Panc1 (cell line): ENCODE measurements around the gene GLIS1. TPM values are rescaled to one million over a fixed set of nuclear protein-coding genes. Genes with fewer than 3 reads are reported as not detected.

Experiments
- ATAC-seq: fragments of 200-7000 bp; cut with Tn5 transposase; 2 replicates; pipeline ENCODE4 v1.9.1; 2020; ENCODE audit warnings: mild to moderate bottlenecking, moderate library complexity
- BruUV-seq: library from RNA; stranded (reverse); fragments of 400-500 nt; replicated peaks from 2 replicates; lab custom pipeline; 2021; lab: Mats Ljungman, UMichigan
- CTCF ChIA-PET: fragments of 300-600 bp; sonication (Branson Sonifier 250); formaldehyde crosslinking; loops from one replicate; lab custom pipeline; 2022; ENCODE audit warnings: antibody characterized with exemption; lab: Charles Lee
- POLR2A ChIA-PET: fragments of 300-600 bp; sonication (Branson Sonifier 250); formaldehyde crosslinking; loops from one replicate; lab custom pipeline; 2022; ENCODE audit warnings: antibody characterized with exemption; lab: Charles Lee
- DNase-seq: peaks from one replicate; pipeline ENCODE4 v3.0.0-alpha.2; 2010; ENCODE audit warnings: low read depth, low spot score
- H3K27ac ChIP-seq: 2 replicates; pipeline ENCODE4 v1.5.1; 2011; ENCODE audit warnings: mild to moderate bottlenecking, low read length, inconsistent platforms
- H3K27me3 ChIP-seq: fragments of 200-500 bp; sonication (Bioruptor generic); 2 replicates; pipeline ENCODE4 v1.6.0; 2014; ENCODE audit warnings: low read length, inconsistent platforms; ENCODE audit not compliant: control insufficient read depth, insufficient read depth
- H3K36me3 ChIP-seq: fragments of 200-500 bp; sonication (Bioruptor generic); 2 replicates; pipeline ENCODE4 v1.5.1; 2014; ENCODE audit warnings: inconsistent platforms, mild to moderate bottlenecking, low read length, moderate library complexity; ENCODE audit not compliant: control insufficient read depth, insufficient read depth
- H3K4me1 ChIP-seq: 2 replicates; pipeline ENCODE4 v1.5.1; 2011; ENCODE audit warnings: inconsistent platforms, mild to moderate bottlenecking, low read length, moderate library complexity; ENCODE audit not compliant: control insufficient read depth, insufficient read depth
- H3K4me3 ChIP-seq, 2 experiments: 2 replicates each; pipeline ENCODE4 v1.5.1; 2011 to 2012; ENCODE audit warnings: low read depth in 2 of 2, low read length in 2 of 2, mild to moderate bottlenecking in 2 of 2, inconsistent platforms in 1 of 2, moderate library complexity in 1 of 2
- H3K9me3 ChIP-seq: fragments of 200-500 bp; sonication (Bioruptor generic); 2 replicates; pipeline ENCODE4 v1.5.1; 2014; ENCODE audit warnings: low read depth, mild to moderate bottlenecking, inconsistent platforms, low read length, moderate library complexity; ENCODE audit not compliant: control insufficient read depth, insufficient read depth
- POLR2AphosphoS5 ChIP-seq: IDR thresholded peaks from 2 replicates; pipeline ENCODE4 v1.6.1; 2012; ENCODE audit warnings: mild to moderate bottlenecking, low read depth, low read length, moderate library complexity
- SIN3A ChIP-seq: IDR thresholded peaks from 2 replicates; pipeline ENCODE4 v1.6.1; 2012; ENCODE audit warnings: low read depth, mild to moderate bottlenecking, low read length, moderate library complexity, borderline replicate concordance; ENCODE audit not compliant: insufficient read depth
- TCF7L2 ChIP-seq: IDR thresholded peaks from 2 replicates; pipeline ENCODE4 v1.6.1; 2011; ENCODE audit warnings: mild to moderate bottlenecking, low read depth, low read length, inconsistent platforms
- in situ Hi-C: cut with HindIII; loops from 2 replicates; pipeline ENCODE4 v1.10.0; 2016; ENCODE audit warnings: low sequenced_read_pairs, low pct_unique_long_range_greater_than_20kb
- intact Hi-C: fragments of 100-400 bp; cut with micrococcal nuclease; formaldehyde crosslinking; loops from one replicate; pipeline ENCODE4 v1.10.0; 2022; ENCODE audit not compliant: unreplicated experiment
- total RNA-seq: library from RNA; stranded (reverse); gene quantifications from one replicate; pipeline ENCODE4 v1.2.1, GENCODE V29; 2021; ENCODE audit not compliant: unreplicated experiment
- TF ChIP-seq, protein P1 (sequence below): fragments of 450-650 bp; IDR thresholded peaks from 2 replicates; pipeline ENCODE4 v1.5.1; 2017; ENCODE audit warnings: mild to moderate bottlenecking
- TF ChIP-seq, protein P2 (sequence below), 2 experiments: IDR thresholded peaks; 2 replicates each; pipeline ENCODE4 v1.6.1; 2011 to 2012; ENCODE audit warnings: low read depth in 2 of 2, control low read depth in 1 of 2, low read length in 1 of 2, mild to moderate bottlenecking in 1 of 2, moderate library complexity in 1 of 2; ENCODE audit not compliant: insufficient read depth in 1 of 2

The GLIS1 gene
- total RNA-seq, 1 experiment from 2014 or later: 0.28 TPM

DNA sequence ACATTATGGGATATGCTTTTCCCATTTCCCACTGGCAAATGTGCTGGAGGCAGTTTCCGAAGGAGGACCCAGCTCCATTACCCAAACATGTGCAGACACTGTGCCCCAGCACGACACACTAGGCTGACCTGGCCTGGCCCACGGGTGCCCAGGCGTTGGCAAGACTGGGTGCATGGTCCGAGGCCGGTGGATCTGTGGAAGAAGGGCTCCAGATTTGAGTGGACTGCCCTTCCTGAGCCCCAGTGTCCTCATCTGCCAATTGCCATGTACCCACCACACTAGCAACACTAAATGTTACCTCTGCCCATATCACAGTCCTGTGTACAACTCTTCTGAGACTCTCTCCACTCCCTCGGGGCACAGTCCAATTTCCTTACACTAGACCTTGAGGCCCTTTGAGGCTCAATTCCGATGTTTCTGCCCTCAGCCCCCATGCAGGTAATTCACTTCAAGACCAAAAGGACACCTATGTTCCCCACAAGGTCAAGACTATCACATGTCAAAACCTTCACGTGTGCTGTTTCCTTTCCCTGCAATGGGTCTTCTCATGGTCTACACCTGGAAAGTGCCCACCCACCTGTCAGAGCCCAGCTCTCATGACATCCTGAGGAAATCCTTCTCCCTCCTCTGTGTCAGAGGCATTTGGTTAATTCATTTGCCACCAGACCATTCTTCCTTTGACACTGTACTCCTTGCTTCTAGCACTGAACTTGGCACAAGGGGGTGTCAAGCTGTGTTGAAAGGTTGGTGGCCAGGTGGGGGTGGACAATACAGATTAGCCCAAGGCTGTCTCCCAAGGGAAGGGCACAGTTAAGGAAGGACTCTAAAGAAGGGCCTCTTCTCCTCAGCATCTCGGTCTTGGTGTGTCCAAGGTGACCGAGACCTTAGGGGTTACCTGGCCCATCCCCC is 154.8 kb downstream of the GLIS1 start:
- no peaks in the 10 kb centered on the region for H3K36me3 ChIP-seq
- no peaks in the 10 kb centered on the region for H3K9me3 ChIP-seq
- ATAC-seq (no peak), DNase-seq (no peak)
- no peaks in the 10 kb centered on the region for H3K4me1 ChIP-seq
- H3K27me3 ChIP-seq: no peaks in the 10 kb centered on the region; the same call in none of the 2 replicates
- H3K27ac ChIP-seq: no peak overlapping the region
- no peak for TF ChIP-seq SIN3A
- TF ChIP-seq, protein P1, sequence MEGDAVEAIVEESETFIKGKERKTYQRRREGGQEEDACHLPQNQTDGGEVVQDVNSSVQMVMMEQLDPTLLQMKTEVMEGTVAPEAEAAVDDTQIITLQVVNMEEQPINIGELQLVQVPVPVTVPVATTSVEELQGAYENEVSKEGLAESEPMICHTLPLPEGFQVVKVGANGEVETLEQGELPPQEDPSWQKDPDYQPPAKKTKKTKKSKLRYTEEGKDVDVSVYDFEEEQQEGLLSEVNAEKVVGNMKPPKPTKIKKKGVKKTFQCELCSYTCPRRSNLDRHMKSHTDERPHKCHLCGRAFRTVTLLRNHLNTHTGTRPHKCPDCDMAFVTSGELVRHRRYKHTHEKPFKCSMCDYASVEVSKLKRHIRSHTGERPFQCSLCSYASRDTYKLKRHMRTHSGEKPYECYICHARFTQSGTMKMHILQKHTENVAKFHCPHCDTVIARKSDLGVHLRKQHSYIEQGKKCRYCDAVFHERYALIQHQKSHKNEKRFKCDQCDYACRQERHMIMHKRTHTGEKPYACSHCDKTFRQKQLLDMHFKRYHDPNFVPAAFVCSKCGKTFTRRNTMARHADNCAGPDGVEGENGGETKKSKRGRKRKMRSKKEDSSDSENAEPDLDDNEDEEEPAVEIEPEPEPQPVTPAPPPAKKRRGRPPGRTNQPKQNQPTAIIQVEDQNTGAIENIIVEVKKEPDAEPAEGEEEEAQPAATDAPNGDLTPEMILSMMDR: no peak
- TF ChIP-seq, protein P2, sequence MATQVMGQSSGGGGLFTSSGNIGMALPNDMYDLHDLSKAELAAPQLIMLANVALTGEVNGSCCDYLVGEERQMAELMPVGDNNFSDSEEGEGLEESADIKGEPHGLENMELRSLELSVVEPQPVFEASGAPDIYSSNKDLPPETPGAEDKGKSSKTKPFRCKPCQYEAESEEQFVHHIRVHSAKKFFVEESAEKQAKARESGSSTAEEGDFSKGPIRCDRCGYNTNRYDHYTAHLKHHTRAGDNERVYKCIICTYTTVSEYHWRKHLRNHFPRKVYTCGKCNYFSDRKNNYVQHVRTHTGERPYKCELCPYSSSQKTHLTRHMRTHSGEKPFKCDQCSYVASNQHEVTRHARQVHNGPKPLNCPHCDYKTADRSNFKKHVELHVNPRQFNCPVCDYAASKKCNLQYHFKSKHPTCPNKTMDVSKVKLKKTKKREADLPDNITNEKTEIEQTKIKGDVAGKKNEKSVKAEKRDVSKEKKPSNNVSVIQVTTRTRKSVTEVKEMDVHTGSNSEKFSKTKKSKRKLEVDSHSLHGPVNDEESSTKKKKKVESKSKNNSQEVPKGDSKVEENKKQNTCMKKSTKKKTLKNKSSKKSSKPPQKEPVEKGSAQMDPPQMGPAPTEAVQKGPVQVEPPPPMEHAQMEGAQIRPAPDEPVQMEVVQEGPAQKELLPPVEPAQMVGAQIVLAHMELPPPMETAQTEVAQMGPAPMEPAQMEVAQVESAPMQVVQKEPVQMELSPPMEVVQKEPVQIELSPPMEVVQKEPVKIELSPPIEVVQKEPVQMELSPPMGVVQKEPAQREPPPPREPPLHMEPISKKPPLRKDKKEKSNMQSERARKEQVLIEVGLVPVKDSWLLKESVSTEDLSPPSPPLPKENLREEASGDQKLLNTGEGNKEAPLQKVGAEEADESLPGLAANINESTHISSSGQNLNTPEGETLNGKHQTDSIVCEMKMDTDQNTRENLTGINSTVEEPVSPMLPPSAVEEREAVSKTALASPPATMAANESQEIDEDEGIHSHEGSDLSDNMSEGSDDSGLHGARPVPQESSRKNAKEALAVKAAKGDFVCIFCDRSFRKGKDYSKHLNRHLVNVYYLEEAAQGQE (IDR thresholded peaks at IDR 0.05; ENCODE audit: insufficient read depth in 1 of 2, low read depth in 2 of 2, low read length in 1 of 2): no peak
- TF ChIP-seq POLR2AphosphoS5: no peak
- TF ChIP-seq TCF7L2: no peak
- intact Hi-C loops (no loop called here), in situ Hi-C loops (no loop called here)
- CTCF ChIA-PET: interaction anchor here (0.6 kb wide), 1 partner anchor 131 kb away, joined by 3 read pairs; no protein-coding TSS in a partner anchor
- no TSS peak for BruUV-seq
- no peak overlapping the region for H3K4me3 ChIP-seq
- POLR2A ChIA-PET: no interaction called here

GRCh38 chr1:53583021-53583867 is 155.7 kb downstream of the GLIS1 start:
- DNase-seq (no peak), ATAC-seq (no peak)
- BruUV-seq: no TSS peak
- no peaks in the 10 kb centered on the region; the same call in 1 of the 2 replicates for H3K27me3 ChIP-seq
- H3K27ac ChIP-seq: no peak overlapping the region
- H3K4me3 ChIP-seq: no peak overlapping the region
- H3K36me3 ChIP-seq: no peaks in the 10 kb centered on the region
- no peak for TF ChIP-seq POLR2AphosphoS5
- TF ChIP-seq SIN3A: no peak
- TF ChIP-seq, protein P1: no peak
- TF ChIP-seq, protein P2 (IDR thresholded peaks at IDR 0.05; ENCODE audit: insufficient read depth in 1 of 2, low read depth in 2 of 2, low read length in 1 of 2): no peak
- no peak for TF ChIP-seq TCF7L2
- H3K4me1 ChIP-seq: no peaks in the 10 kb centered on the region
- ChIA-PET POLR2A (interaction anchor here (0.6 kb wide), 1 partner anchor 389 kb away, joined by 4 read pairs; no protein-coding TSS in a partner anchor), CTCF (no interaction called here)
- no peaks in the 10 kb centered on the region for H3K9me3 ChIP-seq
- in situ Hi-C loops (no loop called here), intact Hi-C loops (no loop called here)
